Measurements from ENCODE around the gene PODNL1. TPM values are rescaled to one million over a fixed set of nuclear protein-coding genes. Genes with fewer than 3 reads are reported as not detected.

PODNL1 gene
- total RNA-seq, 1 donor from 2014 or later, result 7.9 TPM

DNA sequence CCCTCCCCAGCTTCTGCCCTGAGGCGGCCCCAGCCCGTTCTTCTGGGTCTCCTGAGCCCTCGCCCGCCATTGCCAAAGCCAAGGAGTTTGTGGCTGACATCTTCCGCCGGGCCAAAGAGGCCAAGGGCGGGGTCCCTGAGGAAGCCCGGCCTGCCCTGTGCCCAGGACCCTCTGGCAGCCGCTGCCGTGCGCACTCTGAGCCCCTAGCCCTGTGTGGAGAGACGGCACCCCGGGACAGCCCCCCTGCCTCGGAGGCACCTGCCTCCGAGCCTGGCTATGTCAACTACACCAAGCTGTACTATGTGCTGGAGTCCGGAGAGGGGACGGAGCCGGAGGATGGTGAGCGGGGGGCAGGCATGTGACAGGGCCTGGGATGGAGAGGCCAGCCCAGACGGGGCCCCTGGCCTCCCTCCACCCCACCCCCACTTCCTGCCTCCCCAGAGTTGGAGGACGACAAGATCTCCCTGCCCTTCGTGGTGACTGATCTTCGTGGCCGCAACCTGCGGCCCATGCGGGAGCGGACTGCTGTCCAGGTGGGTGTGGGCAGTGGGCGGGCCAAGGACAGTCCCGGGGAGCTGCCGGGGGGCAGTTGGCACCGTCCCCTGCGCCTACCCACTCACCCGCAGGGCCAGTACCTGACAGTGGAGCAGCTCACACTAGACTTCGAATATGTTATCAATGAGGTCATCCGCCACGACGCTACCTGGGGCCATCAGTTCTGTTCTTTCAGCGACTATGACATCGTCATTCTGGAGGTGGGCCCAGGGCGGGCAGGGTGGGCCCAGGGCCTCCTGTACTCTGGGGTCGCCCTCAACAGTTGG lies 21.1 kb upstream of the PODNL1 start:
- DNase-seq (ENCODE audit: low spot score), result no peak

DNA sequence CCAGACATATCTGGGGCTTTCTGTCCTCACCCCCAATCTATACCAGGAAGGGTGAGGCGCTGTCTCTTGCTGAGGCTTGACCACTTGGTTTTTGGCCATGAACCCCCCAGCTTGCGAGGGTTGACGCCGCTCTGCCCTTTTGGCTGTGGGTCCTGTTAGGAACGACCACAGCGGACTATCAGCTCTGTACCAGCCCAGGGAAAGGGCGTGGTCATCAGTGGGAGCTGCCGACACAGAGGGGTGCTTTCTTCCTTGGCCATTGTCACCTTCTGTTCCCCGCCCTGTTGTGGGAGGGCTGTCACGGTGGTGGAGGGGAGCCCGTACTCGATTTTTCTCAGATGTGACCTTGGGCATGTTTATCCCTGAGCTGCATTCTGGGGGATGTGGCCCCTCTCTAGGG lies 19.8 kb upstream of the PODNL1 start:
- no peak for DNase-seq (ENCODE audit: low spot score)

DNA sequence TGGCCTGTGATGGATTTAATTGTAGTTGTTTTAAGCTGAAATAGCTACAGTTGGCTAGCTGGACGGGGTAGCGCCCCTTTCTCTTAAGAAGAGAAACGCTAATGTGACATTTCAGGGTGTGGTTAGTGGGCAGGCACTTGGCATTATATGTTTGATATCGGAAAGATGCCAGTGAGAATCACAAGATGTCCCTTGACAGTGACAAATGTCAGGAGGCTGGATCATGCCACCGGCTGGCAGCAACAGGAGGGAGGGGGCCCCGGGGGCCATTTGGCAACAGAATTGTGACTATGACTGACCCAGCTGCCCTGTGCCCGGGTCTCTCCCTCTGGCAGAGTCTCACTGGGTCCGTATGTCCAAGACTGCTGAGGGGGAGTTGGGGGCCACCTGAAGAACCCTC lies 18.8 kb upstream of the PODNL1 start:
- DNase-seq (ENCODE audit: low spot score), result no peak

DNA sequence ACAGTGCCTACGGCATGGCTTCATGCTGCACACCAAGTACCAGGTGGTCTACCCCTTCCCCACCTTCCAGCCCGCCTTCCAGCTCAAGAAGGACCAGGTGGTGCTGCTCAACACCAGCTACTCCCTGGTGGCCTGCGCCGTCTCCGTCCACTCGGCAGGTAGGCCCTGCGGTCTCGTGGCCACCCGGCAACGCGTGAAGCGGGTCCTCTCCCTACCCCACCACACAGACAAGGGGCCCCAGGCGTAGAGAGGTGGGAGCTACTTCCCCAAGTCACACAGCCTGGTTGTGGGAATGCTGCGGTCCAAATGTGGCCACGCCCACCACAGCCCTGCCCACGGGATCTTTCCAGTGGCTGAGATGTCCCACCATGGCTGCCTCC lies 18.1 kb upstream of the PODNL1 start:
- DNase-seq (ENCODE audit: low spot score), result no peak

DNA sequence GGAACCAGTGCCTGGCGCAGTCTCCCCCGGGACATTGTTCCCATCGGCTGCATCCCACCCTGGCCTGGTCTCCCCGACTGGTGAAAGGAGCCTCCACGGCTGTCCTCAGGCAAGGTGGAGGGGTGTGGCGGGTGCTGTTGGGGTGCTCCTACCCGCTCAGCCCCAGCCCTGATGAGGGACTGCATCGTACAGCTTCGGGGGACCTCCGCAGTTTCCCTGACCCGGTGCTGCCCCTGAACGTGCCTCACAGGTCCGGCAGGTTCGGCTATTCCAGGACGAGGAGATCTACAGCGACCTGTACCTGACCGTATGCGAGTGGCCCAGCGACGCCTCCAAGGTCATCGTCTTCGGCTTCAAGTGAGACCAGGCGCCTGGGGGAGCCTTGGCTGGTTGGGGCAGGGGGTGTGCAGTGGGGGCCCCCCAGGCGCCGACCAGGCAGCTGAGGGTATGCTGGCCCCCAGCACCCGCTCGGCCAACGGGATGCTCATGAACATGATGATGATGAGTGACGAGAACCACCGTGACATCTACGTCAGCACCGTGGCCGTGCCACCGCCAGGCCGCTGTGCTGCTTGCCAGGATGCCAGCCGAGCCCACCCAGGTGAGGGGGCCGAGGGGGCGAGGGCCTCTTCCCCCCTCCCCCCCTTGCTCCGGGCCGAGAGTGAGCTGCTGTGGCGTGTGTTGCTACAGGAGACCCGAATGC lies 17.6 kb upstream of the PODNL1 start:
- no peak for DNase-seq (ENCODE audit: low spot score)

DNA sequence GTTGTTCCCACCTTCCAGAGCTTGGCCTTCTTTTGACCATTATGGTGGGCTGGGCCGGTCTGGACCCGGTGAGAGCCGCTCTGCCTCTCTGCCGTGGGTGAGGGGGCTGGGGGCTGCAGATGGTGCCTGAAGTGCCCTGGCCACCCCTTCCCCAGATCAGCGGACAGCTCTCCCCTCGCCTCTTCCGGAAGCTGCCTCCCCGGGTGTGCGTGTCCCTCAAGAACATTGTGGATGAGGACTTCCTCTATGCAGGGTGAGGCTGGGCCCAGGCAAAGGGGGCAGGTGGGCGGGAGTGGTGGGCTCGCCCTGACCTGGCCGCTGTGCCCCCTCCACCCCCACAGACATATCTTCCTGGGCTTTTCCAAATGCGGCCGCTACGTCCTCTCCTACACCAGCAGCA lies 16.0 kb upstream of the PODNL1 start:
- DNase-seq (ENCODE audit: low spot score), result no peak

DNA sequence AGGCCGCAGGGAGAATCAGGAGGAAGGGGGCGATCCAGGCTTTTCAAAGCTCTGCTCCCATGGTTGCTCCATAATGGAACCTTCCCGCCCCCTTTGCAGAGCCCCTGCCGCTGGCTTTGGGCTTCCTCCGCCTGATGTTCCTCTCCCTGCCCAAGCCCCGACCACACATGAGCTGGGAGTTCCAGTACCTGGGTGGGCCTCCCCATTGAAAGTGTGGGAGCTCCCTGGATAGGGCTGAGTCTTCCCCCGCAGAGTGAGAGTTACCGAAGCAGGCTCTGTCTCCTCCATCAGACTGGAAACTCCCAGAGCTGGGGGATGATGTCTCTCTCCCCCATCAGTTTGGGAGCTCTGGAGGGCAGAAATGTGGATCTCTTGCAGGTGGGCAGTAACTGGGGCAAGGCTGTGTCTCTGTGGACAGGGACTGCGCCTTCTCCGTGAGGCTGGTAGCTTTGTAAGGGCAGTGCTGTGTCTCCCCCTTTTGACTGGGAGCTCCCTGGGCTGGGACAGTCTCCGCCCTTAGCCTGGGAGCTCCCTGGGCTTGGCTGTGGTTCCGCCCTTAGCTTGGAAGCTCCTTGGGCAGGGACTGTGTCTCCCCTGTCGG lies 14.8 kb upstream of the PODNL1 start:
- no peak for DNase-seq (ENCODE audit: low spot score)

DNA sequence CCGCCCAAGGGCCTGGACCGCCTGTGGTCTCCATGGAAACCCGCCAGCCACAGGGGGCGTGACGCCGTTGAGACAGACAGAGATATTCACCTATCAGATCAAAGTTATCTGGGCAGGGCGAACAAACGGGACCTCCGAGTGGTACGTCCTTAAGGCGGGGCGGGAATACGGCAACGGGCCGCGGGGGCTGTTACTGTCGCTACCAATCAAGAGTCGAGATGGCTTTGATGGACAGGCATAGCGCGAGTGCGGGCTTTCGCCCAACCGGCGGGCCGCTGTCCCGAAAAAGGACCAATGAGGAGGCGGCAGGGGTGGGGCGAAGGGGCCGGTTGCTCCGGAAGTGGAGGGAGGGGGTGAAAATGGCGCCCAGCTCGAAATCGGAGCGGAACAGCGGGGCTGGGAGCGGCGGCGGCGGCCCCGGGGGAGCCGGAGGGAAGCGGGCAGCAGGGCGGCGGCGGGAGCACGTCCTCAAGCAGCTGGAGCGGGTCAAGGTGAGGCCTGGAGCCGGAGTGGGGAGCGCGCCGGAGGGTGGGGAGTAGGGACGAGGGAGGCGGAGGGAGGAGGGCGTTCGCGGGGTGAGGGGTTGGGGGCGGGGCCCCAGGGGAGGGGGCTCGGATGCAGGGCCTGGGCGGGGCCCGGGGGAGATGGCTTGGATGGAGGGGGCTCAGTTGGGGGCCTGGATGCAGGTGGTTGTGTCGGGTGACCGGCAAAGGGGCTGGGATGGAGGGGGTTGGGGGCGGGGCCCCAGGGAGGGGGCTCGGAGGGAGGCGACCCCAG lies 14.1 kb upstream of the PODNL1 start, which contains the start of gene DCAF15:
Gene DCAF15 (plus strand): TSS at position 356 of the 777 bp plus-strand sequence. CDS start 4 bp downstream, at position 360.
- DNase-seq (ENCODE audit: low spot score), result peak; percentile 100

DNA sequence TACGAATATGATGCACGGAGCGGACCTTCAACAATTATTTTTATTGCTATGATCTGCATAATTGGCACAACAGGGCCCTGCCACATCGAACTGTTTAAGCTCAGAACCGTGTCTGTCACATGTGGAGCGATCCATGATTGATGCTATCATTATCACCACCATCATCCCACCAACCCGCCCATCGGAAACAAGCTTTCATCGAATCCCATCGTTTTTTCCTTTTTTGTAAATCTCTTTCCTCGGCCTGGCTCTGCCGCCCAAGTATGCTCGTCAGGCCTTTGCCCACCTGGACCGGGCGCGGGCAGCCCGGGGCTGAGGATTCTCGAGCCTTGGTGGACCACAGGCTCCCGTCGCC lies 13.6 kb upstream of the PODNL1 start:
- DNase-seq (ENCODE audit: low spot score), result no peak

DNA sequence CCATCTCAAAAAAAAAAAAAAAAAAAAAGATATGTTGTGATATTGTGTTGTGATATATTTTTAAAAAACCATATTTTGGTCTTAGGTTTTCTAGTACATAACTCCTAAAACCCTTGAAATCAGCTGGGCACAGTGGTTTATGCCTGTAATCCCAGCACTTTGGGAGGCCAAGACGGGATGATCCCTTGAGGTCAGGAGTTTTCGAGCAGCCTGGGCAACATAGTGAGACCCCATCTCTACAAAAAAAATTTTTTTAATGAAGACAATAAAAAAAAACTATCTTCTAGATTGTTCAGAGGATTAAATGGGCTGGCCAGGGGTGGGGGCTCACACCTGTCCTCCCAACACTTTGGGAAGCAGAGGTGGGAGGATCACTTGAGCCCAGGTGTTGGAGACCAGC lies 12.8 kb upstream of the PODNL1 start:
- no peak for DNase-seq (ENCODE audit: low spot score)

DNA sequence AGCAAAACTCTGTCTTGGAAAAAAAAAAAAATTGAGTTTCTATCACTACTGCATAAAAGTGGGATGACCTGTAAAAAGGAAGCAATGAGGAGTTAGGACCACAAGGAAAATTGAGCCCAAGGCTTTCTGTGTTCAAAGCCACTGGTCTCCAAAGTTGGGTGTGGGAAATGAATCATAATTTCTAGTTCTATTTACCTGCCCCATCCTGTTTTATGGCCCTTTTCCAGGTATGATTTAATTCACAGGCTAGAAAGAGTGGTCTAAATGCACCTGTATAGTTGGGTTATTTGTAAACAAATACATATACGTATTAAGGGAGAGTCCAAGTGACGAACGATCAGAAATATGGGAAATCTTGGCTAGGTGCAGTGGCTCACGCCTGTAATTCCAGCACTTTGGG lies 8.2 kb upstream of the PODNL1 start:
- no peak for DNase-seq (ENCODE audit: low spot score)

DNA sequence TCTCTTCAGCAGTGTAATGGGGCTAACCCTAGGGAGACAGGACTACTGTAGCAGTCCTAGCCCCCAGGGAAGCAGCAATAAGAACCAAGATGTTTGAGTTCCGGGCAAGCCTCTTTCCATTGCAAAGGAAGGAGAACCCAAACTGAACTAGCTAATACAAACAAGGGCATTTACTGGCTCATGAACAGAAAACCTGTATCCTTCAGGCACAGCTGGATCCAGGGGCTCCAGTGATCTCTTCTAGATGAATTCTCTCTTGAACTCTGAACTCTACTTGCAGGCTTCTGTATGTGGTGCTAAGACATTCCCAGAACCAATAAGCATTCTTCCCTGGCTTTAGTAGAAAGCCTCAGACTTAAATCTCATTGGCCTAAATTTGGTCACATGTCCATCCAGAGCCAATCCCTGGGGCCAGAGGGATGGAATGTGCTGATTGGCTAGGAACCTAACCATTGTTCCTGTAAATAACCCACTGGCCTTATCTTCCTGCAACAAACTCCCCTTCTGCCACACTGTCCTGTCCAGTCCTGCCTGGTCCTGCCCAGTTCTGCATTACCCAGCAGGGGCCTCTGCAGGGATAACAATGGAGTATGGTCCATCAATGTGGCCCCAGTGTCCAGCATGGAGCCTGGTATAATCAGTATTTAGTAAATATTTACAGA lies 3.9 kb upstream of the PODNL1 start:
- no peak for DNase-seq (ENCODE audit: low spot score)

DNA sequence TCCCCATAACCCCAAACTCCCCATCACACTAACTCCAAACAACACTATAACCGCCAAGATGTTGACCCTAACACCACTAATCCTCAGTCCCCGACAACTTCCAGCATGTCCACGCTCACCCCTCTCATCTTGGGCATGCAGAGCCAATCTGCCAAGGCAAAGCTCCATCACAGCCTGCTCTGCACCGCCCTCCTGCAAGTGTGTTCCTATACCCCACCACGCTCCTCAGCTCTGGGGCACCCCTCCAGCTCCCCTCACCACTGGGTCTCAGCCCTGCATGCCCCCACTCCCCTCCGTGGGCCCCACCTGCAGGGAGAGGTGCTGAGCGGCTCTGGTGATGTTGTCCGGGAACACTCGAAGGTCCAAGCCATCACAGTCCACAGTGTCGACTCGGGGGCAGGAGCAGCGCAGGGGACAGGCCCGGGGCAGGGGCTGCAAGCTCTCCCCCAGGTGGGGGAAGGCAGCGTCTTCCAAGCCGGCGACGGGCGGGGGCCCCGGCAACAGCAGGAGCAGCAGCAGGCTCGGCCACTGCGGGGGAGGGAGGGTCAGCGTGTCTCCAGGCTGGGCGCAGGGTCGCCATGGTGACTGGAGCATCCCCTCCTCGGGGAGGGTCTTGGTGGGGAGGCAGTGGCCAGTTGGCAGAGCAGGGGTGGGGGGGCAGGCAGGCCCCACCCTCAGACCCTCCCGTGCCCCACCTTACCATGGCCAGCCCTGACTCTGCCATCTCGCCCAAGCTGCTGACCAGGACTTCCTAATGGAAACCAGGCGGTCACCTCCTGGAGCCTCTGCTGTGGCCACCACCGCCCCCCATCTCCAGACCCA lies 527 bp downstream of the PODNL1 start:
- DNase-seq (ENCODE audit: low spot score), result no peak

DNA sequence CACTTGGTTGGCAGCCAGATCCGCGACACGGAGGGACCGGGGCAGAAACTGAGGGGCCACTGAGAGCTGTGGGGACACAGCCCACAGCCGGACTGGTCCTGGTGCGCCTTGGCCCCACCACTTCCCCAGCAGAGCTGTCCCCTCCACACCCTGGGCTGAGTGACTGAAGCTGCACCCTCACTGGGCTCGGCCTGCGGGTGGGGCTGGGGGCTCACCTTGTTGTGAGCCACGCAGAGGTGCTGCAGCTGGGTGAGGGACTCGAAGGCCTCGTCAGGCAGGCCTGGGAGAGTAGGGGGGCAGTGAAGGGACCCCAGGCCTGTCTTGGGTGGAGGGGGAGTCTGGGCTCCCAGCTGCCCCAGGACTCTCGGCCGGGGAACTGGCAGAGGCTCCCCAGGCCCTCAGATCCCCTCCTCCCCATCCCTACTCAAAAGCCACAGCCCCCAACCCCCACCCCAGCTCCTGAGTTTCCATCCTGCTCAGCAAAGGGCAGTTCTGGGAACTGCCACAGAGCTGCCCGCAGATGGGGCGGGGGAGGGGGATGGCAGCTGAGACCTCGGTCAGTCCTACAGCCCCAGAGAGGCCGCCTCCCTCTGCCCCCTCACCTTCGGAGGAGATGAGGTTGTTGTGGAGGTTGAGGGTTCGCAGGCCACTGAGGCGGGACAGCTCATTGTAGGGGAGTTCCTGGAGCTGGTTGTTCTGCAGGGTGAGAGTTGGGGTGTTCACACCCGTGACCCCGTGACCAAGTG lies 2.3 kb downstream of the PODNL1 start:
- DNase-seq (ENCODE audit: low spot score), result no peak

DNA sequence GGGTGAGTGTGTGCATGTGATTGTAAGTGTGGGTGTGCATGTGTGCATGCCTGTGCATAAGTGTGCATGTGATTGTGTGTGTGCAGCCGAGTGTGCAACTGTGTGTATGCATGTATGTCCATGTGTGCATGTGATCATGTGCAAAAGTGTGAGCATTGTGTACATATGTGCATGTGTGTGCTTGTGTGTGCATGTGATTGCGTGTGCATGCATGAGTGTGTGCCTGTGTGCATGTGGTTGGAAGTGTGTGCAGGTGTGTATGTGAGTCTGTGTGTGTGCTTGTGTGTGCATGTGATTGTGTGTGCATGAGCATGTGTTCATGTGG lies 3.5 kb downstream of the PODNL1 start:
- no peak for DNase-seq (ENCODE audit: low spot score)

DNA sequence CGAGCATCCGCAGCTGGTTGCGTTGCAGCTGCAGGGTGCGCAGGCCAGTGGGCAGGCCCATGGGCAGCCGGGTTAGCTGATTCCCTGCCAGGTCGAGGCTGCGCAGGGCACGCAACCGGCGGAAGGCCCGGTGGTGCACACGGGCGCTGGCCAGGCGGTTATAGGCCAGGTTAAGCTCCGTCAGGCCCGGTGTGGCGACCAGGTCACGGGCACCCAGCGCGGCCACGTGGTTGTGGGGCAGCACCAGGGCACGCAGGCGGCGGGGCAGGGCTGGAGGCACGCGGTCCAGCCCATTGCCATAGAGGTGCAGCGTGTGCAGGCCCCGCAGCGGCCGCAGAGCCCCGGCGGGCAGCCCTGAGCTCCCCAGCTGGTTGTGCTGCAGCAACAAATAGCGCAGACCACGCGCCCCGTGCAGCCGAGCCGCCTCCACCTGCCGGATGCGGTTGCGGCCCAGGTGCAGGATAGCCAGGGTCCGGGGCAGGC lies 5.3 kb downstream of the PODNL1 start:
- DNase-seq (ENCODE audit: low spot score), result no peak

DNA sequence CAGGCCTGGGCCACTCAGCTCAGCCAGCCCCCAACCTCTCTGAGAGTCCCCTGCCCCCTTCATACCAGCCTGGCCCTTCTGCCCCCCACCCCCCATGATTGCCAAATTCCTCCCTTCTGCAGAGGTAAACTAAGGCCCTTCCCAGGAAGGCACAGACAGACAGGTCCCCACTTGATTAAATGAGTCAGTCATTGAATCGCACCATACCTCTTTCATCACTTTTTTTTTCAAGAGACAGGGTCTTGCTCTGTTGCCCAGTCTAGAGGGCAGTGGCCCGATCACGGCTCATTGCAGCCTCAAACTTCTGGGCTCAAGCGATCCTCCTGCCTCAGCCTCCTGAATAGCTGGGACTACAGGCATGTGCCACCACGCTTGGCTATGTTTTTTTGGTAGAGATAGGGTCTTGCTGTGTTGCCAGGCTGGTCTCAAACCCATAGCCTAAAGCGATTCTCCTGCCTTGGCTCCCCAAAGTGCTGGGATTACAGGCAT lies 6.0 kb downstream of the PODNL1 start:
- no peak for DNase-seq (ENCODE audit: low spot score)

DNA sequence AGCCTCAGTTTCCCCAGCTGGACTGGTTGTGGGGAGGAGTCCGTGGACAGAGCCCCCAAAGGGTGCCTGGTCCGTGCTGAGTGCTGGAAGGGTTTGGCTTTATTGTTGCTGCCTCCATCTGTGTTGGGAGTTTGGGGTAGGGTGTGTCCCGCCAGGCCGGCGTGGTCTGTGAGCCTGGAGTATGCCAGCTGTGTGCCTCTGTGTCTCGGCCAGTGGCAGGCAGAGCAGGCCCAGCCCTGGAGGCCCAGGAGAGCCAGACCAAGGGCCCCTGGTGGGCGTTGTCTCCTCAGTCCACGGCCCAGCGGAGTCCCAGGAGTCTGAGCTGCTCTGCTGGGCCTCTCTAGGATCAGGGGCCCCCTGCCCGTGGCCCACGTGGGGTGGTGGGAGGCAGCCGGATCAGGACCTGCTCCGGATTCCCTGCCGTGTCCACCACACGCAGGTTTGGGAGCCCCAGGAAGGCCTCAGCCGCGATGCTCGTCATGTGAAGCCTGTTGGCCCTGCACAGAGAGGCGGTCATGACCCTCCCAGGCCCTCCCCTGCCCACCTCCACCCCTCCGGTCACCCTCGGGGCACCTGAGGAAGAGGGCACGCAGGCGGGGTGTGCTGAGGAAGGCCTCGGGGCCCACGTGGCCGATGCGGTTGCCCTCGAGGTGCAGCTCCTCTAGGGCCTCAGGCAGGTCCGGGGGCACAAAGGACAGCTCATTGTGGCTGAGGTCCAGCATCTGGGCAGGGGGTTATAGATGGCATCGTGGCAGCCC lies 6.6 kb downstream of the PODNL1 start:
- no peak for DNase-seq (ENCODE audit: low spot score)

DNA sequence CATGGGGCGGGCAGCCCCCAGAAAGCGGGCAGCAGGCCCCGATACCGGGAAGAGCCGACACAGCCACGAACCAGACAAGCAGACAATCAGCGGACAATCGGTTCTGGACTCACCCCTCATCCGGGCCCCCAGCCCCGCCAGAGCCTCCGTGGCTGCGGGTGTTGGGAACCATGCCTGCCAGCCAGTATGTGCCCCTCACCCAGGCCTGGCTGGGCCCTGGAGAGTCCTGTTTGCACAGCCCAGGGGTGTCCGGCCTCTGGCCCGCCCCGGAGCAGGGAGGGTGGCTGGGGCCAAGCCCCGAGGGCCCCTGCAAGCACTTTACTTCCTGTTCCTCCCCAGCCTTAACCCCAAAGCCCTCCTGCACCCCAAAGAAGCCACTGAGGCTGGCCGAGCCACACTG lies 7.8 kb downstream of the PODNL1 start:
- DNase-seq (ENCODE audit: low spot score), result no peak
